HCT116 (cell line): Measurements from ENCODE around the gene ATG4B.

Experiments used
- CTCF ChIP-seq, 3 experiments: fragments of 200-600 bp in 1 of 3; sonication (generic) in 1 of 3; IDR thresholded peaks in 2 of 3; conservative IDR thresholded peaks in 1 of 3; 2 replicates each; pipeline ENCODE4 v1.5.1; 2012 to 2017; ENCODE audit warnings: low read depth in 2 of 3, low read length in 2 of 3, antibody characterized with exemption in 1 of 3, borderline replicate concordance in 1 of 3, control low read depth in 1 of 3, mild to moderate bottlenecking in 1 of 3, mixed read lengths in 1 of 3, mixed run types in 1 of 3, moderate library complexity in 1 of 3; ENCODE audit not compliant: insufficient read depth in 1 of 3
- EZH2 ChIP-seq: fragments of 200-600 bp; sonication (generic); IDR thresholded peaks from 2 replicates; pipeline ENCODE4 v1.6.1; 2017; ENCODE audit warnings: antibody characterized with exemption, mixed run types
- EZH2phosphoT487 ChIP-seq: fragments of 200-600 bp; IDR thresholded peaks from 2 replicates; pipeline ENCODE4 v1.6.1; 2018; ENCODE audit warnings: antibody characterized with exemption, borderline replicate concordance
- FOSL1 ChIP-seq: IDR thresholded peaks from 2 replicates; pipeline ENCODE4 v1.6.1; 2012; ENCODE audit warnings: low read depth
- POLR2A ChIP-seq: IDR thresholded peaks from 2 replicates; pipeline ENCODE4 v1.7.0; 2011; ENCODE audit warnings: borderline replicate concordance; ENCODE audit not compliant: insufficient read depth, insufficient read length; ENCODE audit errors: extremely low read depth
- POLR2AphosphoS5 ChIP-seq: IDR thresholded peaks from 2 replicates; pipeline ENCODE4 v1.6.1; 2011; ENCODE audit warnings: mild to moderate bottlenecking, low read depth, low read length, moderate library complexity
- RAD21 ChIP-seq: IDR thresholded peaks from 2 replicates; pipeline ENCODE4 v1.6.1; 2012; ENCODE audit warnings: low read depth, mild to moderate bottlenecking
- SIN3A ChIP-seq: IDR thresholded peaks from 2 replicates; pipeline ENCODE4 v1.6.1; 2012; ENCODE audit warnings: low read depth
- ZFX ChIP-seq: fragments of 450-650 bp; IDR thresholded peaks from 2 replicates; pipeline ENCODE4 v1.6.1; 2017

DNA sequence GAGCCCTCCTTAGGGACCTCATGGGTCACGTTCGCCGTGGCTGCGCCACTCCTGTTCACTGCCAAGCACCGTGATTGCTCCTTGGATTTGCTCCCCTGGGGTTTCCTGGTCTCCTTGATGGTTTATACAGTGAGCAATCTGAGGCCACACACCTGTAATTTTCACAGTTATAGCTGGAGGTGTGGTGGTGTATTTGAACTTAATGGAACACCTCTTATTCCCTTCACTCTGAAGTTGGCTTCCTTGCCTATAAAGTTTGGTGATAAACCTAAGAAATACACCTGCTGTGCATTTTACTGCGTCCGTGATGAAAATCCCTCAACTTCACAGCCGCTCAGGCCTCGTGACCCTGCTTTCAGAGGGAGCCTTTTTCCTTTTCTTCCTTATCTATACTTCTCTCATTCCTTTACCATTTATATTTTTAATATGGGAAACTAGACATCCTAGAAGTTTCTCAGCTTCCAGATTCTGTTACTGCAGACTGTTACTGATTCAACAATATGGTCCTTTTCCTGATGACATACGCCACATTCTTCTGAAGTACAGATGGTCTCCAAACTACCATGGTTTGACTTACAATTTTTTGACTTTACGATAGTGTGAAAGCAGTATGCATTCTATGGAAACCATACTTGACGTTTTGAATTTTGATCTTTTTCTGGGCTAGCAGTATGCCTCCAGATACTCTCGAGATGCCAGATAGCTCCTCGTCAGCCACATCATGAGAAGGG lies 8.6 kb downstream of the ATG4B start:
- TF ChIP-seq ZFX (no peak), CTCF (IDR thresholded peaks at IDR 0.05 in 2 of 3, conservative IDR thresholded peaks at IDR 0.05 in 1 of 3; ENCODE audit: borderline replicate concordance in 1 of 3, insufficient read depth in 1 of 3, low read depth in 2 of 3, low read length in 2 of 3) (no peak), RAD21 (no peak), POLR2AphosphoS5 (no peak), SIN3A (no peak), FOSL1 (no peak), POLR2A (no peak), EZH2 (no peak), EZH2phosphoT487 (no peak)
